ELF-1 (cell line): ENCODE results near the gene ENTPD8.

ENCODE experiments used
- DNase-seq: peaks from one replicate; pipeline ENCODE4 v3.0.0-alpha.2; 2016; ENCODE audit warnings: low read depth, low spot score

The ENTPD8 gene

DNA sequence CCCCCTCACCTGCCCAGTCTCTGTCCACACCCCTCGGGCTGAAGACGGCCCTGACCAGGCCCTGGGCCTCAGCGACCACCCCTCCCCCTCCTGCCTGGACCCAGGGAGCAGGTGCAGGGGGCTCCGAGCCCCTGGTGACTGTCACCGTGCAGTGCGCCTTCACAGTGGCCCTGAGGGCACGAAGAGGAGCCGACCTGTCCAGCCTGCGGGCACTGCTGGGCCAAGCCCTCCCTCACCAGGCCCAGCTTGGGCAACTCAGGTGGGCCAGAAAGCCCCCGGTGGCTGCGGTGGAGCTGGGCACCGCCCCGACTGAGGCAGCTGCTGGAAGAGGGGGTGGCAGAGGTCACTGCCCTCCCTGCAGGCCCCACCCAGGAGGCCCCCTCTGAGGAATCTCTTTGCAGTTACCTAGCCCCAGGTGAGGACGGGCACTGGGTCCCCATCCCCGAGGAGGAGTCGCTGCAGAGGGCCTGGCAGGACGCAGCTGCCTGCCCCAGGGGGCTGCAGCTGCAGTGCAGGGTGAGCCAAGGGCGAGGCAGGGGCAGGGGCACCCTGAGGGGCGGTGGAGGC is 7.7 kb downstream of the ENTPD8 start:
- no peak for DNase-seq

DNA sequence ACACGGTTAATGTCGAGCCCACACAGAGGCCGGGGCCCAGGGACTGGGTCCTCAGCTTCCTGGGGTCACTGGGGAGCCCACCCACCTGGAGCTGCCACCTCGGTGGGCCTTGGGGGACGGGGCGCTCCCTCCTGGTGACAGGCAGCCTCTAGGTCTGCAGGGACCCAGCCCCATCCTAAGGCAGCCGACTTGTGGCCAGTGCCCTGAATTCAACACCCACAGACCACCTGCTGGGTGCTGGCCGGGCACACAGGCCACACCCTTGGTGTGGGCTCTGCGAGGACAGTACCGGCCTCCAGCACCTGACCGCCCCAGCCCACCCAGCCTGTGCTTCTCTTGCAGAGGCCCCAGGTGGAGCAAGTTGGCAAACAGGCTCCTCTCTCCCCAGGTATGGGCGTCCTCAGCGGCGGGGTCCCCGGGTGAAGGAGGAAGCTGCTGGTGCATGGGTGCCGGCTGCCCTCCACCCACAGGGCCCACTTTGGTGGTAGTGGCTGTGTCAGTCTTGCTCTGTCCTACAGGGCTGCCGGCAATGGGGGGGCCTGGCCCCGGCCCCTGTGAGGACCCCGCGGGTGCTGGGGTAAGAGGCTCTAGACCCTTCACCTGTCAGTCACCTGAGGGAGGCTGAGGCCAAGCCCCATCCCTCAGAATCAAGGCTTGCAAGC is 8.3 kb downstream of the ENTPD8 start:
- DNase-seq: no peak

DNA sequence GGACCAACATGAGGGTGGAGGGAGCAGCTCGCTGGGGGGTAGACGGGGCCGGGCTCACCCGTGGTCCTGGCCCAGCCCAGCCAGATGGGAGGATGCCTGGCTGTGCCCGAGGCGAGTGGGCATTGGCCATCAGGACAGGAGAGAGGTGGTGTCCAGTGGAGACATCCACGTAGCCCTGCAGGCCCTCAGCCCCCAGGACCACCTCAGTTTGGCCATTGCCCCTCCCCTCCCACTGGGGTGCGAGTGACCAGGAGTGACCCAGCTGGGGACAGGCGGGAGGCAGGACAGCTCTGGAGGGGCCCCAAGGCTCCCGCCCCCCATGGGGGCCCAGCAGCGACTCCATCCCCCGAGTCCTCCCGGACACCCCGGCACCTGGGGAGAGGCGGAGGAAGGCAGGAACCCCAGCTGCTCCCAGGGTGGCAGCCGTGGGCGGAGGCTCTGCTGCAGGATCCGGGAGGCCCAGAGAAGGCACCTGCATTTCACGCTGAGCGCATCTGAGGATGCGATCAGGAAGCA is 9.7 kb downstream of the ENTPD8 start:
- no peak for DNase-seq

DNA sequence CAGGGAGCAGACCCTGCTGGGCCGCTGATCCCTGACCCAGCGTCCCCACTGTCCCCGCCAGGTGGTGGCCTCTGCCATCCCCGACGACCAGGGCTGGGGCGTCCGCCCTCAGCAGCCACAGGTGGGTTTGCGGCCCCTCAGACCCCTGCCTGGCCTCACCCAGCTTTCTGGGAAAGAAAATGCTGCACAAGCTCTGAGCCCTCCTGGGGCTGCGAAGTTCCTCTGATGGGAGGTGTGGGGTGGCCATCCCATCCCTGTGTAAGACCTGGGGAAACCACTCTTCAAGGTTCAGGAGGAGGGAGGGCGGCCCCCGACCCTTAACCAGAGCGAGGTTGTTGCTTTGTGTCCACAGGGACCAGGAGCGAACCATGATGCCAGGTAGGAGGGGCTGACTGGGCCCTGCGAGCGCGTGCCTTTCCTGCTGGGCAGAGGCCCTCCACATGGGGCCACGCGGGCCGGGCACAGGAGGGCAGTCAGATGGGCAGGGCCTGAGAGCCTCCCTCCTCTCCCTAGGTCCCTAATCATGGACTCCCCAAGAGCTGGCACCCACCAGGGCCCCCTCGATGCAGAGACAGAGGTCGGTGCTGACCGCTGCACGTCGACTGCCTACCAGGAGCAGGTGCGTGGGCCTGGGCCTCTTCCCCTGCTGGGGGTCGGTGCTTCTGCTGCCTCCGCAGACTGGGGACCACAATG is 10.3 kb downstream of the ENTPD8 start:
- no peak for DNase-seq

DNA sequence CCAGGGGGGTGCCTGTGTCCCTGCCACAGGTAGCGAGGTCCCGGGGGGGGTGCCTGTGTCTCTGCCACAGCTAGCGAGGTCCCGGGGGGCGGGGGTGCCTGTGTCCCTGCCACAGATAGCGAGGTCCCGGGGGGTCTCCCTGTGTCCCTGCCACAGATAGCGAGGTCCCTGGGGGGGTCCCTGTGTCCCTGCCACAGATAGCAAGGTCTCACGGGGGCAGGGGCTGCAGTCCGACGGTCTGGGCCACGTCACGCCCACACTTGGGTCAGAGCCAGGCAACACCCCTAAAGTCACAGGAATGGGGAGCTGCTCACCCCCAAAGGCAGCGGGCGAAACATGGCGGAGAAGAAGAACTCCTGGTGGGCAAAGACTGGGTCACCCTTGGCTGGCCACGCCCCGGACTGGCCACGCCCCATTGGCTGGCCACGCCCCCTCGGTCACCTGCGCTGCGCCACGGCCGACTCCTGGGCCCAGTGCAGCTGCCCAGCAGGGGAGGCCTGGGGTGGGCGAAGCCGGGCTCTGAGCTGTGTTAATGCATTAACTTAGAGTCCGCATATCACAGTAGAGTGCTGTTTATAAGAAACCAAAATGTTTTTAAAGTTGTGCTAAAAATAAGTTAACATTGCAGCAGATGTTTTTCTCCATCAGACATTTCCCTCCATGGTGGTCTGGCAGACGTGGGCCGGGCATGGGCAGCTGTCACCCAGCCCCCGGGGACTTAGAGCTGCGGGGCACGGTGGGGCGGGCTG is 11.0 kb downstream of the ENTPD8 start:
- peak; percentile 69 for DNase-seq

DNA sequence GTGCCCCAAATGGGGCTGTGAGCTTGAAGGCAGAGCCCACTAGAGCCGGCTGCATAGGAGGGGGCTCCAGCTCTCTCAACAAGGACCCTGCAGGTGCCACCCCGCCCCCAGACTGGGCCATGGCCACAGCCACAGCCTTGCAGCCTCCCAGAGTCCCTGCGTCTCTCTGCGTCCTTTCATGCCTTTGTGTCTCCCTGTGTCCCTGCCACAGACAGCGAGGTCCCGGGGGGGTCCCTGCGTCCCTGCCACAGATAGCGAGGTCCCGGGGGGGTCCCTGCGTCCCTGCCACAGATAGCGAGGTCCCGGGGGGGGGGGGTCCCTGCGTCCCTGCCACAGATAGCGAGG is 11.6 kb downstream of the ENTPD8 start:
- DNase-seq: no peak

DNA sequence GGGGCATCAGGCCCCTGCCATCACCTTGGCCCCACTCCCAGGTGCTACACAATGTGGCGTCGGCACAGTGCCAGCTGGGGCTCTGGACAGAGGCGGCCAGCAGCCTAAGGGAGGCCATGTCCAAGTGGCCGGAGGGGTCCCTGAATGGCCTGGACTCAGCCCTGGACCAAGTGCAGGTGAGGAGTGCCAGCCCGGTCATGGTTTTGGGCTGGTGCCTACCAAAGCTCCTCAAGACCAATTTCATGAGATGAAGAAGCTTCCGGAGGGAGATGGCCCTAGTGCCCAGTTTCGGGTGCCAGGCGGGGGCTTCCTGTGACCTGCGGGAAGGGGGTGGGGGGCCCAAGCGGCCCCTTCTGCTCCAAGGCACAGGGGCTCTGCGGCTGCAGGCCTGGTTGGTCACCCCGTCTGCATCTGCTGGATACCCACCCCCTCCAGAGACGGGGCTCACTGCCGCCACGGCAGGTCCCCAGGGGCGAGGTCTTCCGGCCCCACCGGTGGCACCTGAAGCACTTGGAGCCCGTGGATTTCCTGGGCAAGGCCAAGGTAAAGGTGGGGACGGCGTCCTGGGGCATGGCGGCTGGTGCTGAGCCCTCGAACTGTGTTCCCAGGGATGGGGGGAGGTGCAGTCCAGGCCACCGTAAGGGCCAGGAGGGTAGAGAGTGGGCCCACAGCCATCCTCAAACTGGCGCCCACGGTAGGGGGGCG is 12.2 kb downstream of the ENTPD8 start:
- no peak for DNase-seq

DNA sequence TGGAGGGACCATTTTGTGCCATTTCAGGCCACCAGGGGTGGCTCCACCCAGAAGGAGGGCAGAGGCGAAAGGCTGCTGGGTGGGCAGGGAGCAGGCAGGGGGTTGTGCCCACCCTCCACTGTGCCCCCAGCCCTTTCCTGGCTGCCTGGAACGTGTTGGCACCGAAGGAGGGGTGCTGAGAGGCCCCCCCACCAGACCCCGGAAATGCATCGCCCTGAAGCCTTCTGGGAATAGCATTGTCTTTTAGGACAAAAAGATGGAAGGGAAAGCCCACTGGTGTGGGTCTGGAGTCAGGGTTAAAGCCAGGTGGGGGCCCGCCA is 12.9 kb downstream of the ENTPD8 start:
- no peak for DNase-seq

DNA sequence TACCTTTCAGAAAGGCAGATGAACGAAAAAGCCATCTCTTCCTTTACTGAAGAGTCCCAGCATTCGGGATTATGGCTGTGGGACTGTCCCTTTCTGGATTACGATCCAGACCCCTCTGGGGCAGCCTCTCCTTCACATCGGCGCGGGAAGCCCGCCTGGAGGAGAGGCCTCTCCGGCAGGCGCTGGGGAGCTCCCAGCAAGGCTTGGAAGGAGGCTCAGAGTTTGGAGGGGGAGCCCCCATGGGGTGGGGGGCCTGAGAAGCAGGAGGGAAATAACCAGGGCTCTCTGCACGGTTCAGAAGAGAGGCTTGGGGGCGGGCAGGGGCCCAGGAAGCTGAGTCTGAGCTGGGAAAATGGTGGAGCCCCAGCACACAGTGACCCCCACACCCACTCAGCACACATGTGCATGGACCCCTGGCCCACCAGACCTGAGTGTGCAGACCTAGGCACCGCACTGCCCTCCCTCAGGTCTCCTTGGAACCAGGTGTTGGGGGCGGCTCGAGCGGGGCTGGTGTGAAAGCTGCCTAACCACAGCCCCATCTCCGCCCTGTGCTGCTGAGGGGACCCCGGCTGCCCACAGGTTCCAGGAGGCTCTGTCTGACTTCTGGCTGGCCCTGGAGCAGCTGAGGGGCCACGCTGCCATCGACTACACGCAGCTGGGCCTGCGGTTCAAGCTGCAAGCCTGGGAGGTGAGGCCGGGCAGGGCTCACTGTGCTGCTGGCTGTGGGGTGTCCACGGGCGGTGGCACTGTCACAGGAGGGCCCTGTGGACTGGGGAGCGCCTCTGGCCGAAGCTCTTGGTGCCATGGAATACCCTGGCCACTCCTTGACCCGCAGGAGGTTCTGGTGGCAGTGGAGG is 13.5 kb downstream of the ENTPD8 start:
- no peak for DNase-seq

DNA sequence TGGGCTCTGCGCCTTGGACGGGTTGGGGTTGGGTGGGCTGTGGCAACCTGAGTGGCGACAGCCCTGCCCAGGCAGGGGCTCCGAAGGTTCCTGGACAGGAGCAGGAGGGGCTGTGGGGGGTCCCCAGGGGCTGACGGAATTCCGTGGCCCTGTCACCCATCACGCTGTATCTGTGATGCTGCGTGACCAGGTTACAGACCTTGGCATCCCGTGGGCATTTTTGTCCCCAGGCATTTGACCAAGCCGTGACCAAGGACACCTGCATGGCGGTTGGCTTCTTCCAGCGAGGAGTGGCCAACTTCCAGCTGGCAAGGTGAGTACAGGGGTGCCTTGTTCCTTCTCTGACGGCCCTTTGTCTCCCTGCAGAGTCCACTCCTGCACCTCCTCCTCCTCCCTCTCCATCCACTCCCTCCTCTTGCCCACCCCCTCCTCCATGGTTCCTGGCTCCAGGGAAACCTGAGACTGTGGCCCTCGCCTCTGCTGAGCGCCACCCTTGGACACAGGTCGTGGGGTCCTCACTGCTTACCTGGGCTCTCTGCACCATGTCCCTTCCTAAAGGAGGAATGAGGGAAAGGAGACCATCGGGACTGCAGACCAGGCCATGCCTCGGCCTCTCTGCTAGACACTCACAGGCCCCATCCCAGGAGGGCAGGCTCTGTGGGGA is 15.0 kb downstream of the ENTPD8 start:
- DNase-seq: no peak

DNA sequence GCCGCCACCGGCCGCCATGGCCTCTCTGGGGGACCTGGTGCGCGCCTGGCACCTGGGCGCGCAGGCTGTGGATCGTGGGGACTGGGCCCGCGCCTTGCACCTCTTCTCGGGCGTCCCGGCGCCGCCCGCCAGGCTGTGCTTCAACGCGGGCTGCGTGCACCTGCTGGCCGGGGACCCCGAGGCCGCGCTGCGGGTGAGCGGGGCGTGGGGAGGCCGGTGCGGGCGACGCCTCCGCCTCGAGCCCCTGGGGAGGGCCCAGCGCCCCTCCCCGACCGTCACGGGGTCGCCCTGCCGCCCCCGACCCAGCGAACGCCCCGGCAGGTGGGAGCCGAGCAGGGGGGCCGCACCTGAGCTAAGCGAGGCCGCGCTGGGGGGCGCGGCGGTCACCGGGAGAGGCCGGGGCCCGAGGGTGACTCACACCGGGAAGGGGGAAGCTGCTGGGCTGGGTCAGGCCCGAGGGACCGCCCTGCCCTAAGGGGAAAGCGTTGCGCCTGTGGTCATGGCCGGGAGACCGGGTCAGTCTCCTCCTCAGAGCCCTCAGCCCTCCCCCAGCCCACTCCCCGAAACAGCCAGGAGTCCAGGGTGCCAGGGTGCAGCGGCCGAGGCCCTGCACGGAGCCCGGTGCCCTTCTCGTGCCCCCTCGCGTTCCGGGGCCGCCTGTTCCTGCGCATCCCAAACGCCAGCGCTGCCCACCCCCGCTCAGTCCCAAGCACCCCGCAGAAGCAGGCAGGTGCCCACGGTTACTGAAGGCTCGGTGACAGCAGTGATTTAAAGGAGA is 17.5 kb downstream of the ENTPD8 start:
- DNase-seq: peak; percentile 44

DNA sequence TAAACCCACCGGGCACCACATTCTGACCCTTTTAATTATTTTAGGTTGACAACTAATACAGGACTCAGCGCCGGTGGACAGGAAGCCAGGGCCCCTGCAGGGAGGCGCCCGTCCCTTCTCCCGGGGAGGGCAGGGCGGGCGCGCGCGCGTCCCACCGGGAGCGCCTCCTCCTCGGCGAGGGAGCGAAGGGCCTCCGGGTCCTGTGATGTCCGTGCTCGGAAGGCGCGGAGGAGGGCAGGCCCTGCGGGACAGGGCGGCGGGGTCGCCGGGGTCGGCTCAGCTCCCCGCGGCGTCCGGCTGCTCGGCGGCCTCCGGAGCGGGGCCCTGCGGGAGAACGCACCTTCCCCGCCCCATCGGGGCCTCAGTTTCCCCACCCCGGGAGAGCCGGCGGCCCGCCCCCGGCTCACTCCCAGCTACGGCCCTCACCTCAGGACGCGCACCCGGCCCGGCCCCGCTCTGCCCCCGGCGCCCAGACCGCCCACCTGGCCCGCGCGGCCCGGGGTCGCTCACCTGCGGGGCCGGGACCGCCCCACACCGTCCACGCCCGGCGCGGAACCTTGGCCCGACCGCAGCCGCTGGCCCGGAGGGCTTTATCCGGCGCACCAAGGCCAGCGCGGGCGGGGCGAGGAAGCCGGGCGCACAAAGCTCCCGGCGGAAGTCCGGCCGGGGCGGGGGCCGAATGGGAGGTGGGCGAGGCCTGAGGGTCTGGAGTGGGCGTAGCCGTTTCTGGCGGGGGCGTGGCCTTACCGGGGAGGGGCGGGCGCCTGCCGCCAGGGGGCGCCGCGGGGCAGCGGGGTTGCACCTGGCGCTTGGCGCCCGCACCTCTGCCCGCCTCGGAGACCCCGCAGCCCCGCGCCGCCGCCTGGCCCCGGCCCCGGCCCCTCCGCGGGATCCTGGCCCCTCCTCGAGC is 18.3 kb downstream of the ENTPD8 start, which contains the start of the genes EXD3 and NOXA1:
EXD3 (minus strand) TSS at position 559 of the 910 bp plus-strand sequence. CDS start 27,805 bp downstream, outside the sequence.
NOXA1 (plus strand) TSS at position 790 of the 910 bp plus-strand sequence. CDS start 137 bp downstream, outside the sequence.
- DNase-seq: peak; percentile 87

DNA sequence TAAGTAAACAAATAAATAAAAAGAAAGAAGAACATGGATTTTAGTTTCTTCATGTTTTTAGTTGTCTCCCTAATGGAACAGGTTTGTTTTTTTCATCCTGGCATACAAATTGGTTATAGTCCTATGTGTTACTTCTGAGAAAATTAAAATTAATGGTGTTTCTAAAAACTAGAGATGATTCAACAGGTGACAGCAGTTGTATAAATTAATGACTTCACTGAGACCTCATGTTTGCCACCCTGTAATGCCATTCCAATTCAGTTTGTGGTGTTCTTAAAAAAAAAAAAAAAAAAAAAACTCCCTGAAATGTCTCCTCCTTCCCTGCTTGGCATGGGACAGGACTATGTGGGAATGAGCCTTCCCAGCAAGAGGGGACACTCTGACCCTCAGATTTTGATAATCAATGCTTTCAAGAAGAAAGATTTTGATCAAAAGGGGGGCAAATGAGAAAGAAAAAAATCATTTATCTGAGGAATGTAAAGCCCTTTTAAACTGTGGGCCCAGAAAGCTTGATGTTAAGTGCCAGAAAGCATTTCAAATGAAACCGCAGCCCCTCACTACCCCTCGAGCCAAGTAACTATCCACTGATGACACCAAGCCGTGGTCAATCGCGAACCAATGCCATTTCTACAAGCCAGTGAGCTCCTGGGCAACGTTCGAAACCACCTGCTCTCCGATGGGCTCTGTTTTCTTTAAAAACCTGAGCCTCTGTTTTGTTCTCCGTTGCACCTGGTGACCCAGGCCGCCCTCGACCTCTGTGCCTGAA is 19.1 kb downstream of the ENTPD8 start:
- no peak for DNase-seq

DNA sequence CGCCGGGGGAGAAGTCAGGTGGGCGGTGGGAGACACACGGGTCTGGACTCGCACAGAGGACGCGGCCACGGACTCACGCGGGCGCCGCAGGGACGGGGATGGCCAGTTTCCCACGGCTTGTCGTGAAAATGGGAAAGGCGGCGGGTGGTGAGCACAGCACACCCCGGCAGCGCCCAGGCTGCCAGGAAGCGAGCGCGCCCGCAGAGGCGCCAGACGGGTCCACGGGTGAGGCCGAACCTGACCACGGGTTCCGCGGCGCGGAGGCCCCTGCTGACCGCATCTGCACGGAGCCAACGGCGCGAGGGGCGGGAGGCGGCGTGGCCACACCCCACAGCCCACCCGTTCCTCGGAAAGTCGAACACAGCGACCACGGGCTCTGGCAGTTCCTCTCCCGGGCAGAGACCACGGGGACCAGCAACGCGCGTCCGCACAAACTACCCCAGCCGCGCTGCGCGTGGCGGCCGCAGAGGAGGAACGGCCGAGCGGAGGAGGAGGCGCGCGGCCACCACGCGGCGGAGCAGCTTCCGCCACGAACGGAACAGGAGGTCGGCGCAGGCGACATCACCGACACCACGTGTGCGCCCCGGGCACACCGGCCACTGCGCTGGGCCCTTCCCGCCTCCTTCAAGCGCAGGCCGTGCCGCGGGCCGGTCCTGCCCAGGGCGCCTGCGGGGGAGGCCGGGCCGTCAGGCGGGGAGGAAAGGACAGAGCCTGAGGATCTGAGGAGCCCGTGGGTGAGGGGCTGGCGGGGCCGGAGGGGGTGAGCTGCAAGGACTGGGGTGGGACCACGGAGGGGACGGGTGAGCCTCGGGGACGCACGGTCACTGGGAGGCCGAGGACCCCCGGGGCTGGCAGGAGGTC is 23.8 kb downstream of the ENTPD8 start:
- DNase-seq: peak; percentile 39

DNA sequence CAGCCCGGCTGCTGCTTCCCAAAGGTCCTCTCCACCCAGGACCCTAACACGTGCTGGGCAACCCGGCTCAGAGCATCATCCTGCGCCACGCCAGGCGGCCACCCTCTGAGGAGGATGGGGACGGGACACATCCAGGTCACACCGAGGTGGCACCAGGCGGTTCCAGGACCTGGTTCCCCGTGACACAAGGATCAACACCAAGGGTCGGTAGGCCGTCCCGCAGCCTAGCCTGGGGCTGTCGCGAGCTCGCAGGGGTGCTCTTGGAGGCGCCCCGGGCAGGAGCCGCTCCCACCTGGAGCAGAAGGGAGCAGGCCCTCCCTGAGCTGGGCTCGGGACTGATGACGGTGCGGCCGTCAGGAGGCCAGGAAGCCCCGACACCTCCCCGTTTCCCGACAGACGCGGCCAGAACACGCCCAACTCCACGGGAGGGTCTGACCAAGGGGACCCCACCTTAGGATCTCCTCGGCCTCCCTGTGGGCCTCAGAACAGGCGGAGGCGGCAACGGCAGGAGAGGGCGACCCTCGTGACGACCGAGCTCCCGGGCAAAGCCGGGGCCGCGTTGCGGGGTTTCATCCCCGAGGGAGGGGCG is 24.5 kb downstream of the ENTPD8 start:
- no peak for DNase-seq

DNA sequence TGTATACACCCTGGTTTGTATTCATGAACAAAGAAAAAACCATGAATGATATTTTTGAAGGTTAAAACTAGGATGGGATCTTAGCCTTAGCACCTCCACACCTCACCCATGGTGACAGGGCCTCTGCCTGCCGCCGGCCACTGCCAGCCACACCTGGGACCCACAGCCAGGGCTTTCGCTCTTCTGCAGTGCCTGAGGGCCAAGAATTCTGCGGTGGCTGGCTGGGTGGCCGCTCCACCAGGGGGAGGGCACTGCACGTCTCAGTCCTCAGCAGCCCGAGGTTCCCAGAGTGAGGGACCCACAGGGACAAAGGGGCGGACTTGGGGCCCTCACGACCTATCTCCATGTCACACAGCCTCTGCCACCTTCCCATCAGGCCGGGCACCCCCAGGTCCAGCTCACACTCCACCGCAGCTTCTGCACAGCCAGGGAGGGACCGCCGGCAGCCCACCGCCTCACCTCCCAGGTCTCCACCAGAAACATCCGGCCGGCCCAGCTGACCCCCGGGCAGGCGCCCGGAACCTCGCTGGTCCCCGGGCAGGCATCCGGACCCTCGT is 25.1 kb downstream of the ENTPD8 start:
- no peak for DNase-seq
